K562 (cell line): Measurements from ENCODE around the gene GLB1L. TPM values are rescaled to one million over a fixed set of nuclear protein-coding genes. Genes with fewer than 3 reads are reported as not detected.
"Not testable (repeated sequence)": the region's sequence is repeated elsewhere in the genome, so short reads cannot be mapped to it uniquely, and the experiment has no call there.

Experiments
- ATAC-seq: fragments of 200-7000 bp; cut with Tn5 transposase; 3 replicates; pipeline ENCODE4 v1.9.1; 2020; ENCODE audit warnings: moderate library complexity
- BruUV-seq: library from RNA; stranded (reverse); fragments of 400-500 nt; replicated peaks from 2 replicates; lab custom pipeline; 2021; lab: Mats Ljungman, UMichigan
- CTCF ChIA-PET: fragments of 300-600 bp; formaldehyde crosslinking; extraction: SDS; loops from one replicate; lab custom pipeline; 2021; ENCODE audit warnings: low intra/inter-chr PET ratio; lab: Yijun Ruan, JAX
- POLR2A ChIA-PET: fragments of 300-600, 350-650 bp; sonication (Branson Sonifier 250); formaldehyde crosslinking; extraction: SDS; loops from one replicate; lab custom pipeline; 2021; ENCODE audit warnings: antibody characterized with exemption, inconsistent platforms; lab: Yijun Ruan, JAX
- DNase-seq, 4 experiments: peaks; one replicate each; pipeline versions ENCODE4 v3.0.0 to v3.0.0-alpha.2; 2011 to 2018; ENCODE audit warnings: low spot score in 3 of 4, mixed read lengths in 3 of 4; ENCODE audit errors: extremely low read depth in 1 of 4
- FAIRE-seq: peaks from 2 replicates; lab custom pipeline; 2011; peaks lifted over from hg19 to GRCh38; lab: Jason Lieb, UNC
- H2AFZ ChIP-seq: 2 replicates; pipeline ENCODE4 v1.6.0; 2011; ENCODE audit warnings: low read depth, low read length, control low read depth, inconsistent platforms
- H3K27ac ChIP-seq: fragments of 200-600 bp; 3 replicates; pipeline ENCODE4 v1.8.0; 2011; ENCODE audit warnings: low read depth, mild to moderate bottlenecking, control low read depth, inconsistent platforms, low read length, moderate library complexity, mixed read lengths; ENCODE audit errors: extremely low read depth
- H3K27me3 ChIP-seq, 2 experiments: fragments of 300-600 bp in 1 of 2; 2 replicates in 1 of 2; 3 replicates in 1 of 2; pipeline versions ENCODE4 v1.6.0 to v1.8.0; 2011; ENCODE audit warnings: inconsistent platforms in 2 of 2, low read length in 2 of 2, mild to moderate bottlenecking in 1 of 2, mixed read lengths in 1 of 2, moderate library complexity in 1 of 2; ENCODE audit not compliant: control insufficient read depth in 2 of 2, insufficient read depth in 2 of 2
- H3K36me3 ChIP-seq: fragments of 300-600 bp; 3 replicates; pipeline ENCODE4 v1.8.0; 2011; ENCODE audit warnings: mild to moderate bottlenecking, low read length, inconsistent platforms; ENCODE audit not compliant: control insufficient read depth, insufficient read depth
- H3K4me1 ChIP-seq, 2 experiments: fragments of 200-600 bp in 1 of 2; replicated peaks in 1 of 2; 2 replicates in 1 of 2; 3 replicates in 1 of 2; pipeline versions ENCODE4 v1.5.1 to v1.8.0; 2011; ENCODE audit warnings: inconsistent platforms in 2 of 2, low read length in 2 of 2, mild to moderate bottlenecking in 1 of 2, mixed read lengths in 1 of 2, moderate library complexity in 1 of 2; ENCODE audit not compliant: control insufficient read depth in 2 of 2, insufficient read depth in 2 of 2
- H3K4me2 ChIP-seq: 2 replicates; pipeline ENCODE4 v1.6.1; 2011; ENCODE audit warnings: low read length, control low read depth, inconsistent platforms, mixed read lengths; ENCODE audit not compliant: insufficient read depth
- H3K4me3 ChIP-seq: fragments of 200-600 bp; sonication (generic), shearing (Covaris generic); 2 replicates; pipeline ENCODE4 v1.5.1; 2016; ENCODE audit warnings: control low read depth, inconsistent platforms
- H3K79me2 ChIP-seq: fragments of 200-600 bp; 3 replicates; pipeline ENCODE4 v1.8.0; 2011; ENCODE audit warnings: low read length, inconsistent platforms; ENCODE audit not compliant: control insufficient read depth, insufficient read depth
- H3K9ac ChIP-seq, 2 experiments: 2 replicates each; pipeline versions ENCODE4 v1.6.0 to v1.6.1; 2011; ENCODE audit warnings: low read depth in 2 of 2, low read length in 2 of 2, control low read depth in 1 of 2, inconsistent platforms in 1 of 2, mild to moderate bottlenecking in 1 of 2, mixed read lengths in 1 of 2; ENCODE audit not compliant: insufficient read depth in 1 of 2
- H3K9me1 ChIP-seq: one replicate; pipeline ENCODE4 v1.6.0; 2011; ENCODE audit warnings: inconsistent platforms, mild to moderate bottlenecking, low read length, moderate library complexity; ENCODE audit not compliant: control insufficient read depth, insufficient read depth
- H3K9me3 ChIP-seq: replicated peaks from 2 replicates; pipeline ENCODE4 v1.5.1; 2011; ENCODE audit warnings: low read depth, low read length, inconsistent platforms; ENCODE audit not compliant: control insufficient read depth, insufficient read depth
- H4K20me1 ChIP-seq: replicated peaks from 2 replicates; pipeline ENCODE4 v1.6.1; 2011; ENCODE audit warnings: low read length, inconsistent platforms, mixed read lengths; ENCODE audit not compliant: control insufficient read depth, insufficient read depth
- BCOR ChIP-seq: fragments of 450-650 bp; IDR thresholded peaks from 2 replicates; pipeline ENCODE4 v1.6.1; 2016
- CC2D1A ChIP-seq: fragments of 450-650 bp; IDR thresholded peaks from 2 replicates; pipeline ENCODE4 v1.6.1; 2017; ENCODE audit warnings: mild to moderate bottlenecking
- CTCF ChIP-seq, 3 experiments: IDR thresholded peaks in 2 of 3; conservative IDR thresholded peaks in 1 of 3; 2 replicates each; pipeline ENCODE4 v1.5.1; 2011 to 2012; ENCODE audit warnings: low read length in 3 of 3, mild to moderate bottlenecking in 3 of 3, control low read depth in 2 of 3, improper control_type of control experiment in 1 of 3, inconsistent platforms in 1 of 3, low read depth in 1 of 3, mixed read lengths in 1 of 3, moderate library complexity in 1 of 3; ENCODE audit not compliant: insufficient read depth in 2 of 3
- PURB ChIP-seq: sonication (generic); formaldehyde crosslinking; IDR thresholded peaks from 2 replicates; pipeline ENCODE4 v1.9.0; 2021; ENCODE audit warnings: low read depth, mild to moderate bottlenecking, missing genetic modification reagents
- ZNF551 ChIP-seq: fragments of 250-450 bp; sonication (Bioruptor Pico); IDR thresholded peaks from 2 replicates; pipeline ENCODE4 v1.5.0; 2021; ENCODE audit warnings: mild to moderate bottlenecking, moderate library complexity
- WGBS: fragments of 100-300 bp; shearing (Covaris generic); methylation state at CpG from one replicate; pipeline ENCODE4 v1.1.6; 2016; ENCODE audit warnings: low coverage, mixed read lengths; ENCODE audit not compliant: insufficient coverage; ENCODE audit errors: missing lambda C conversion rate; 5-methylcytosine and 5-hydroxymethylcytosine counted together
- in situ Hi-C: fragments of 300-500 bp; cut with MboI; formaldehyde crosslinking; loops from 4 replicates; pipeline ENCODE4 v1.15.0; 2018; ENCODE audit warnings: inconsistent platforms, mixed read lengths
- intact Hi-C: fragments of 100-400 bp; cut with micrococcal nuclease; formaldehyde crosslinking; loops from 2 replicates; pipeline ENCODE4 v1.14.2; 2022
- polyA plus RNA-seq, 8 experiments: library from polyadenylated mRNA; depleted of rRNA in 4 of 8; stranded (reverse) in 5 of 8; unstranded in 3 of 8; fragments of >200 nt; fragmentation: Nextera tagmentation in 2 of 8; fragmentation: Illumina TruSeq in 1 of 8; extraction: Ambion mirVana in 2 of 8; extraction: Trizol in 1 of 8; gene quantifications; 2 replicates each; pipeline versions ENCODE4 v1.2.1 to v1.2.3, GENCODE V29; 2011 to 2014; ENCODE audit warnings: inconsistent platforms in 1 of 8, missing spikeins in 1 of 8
- total RNA-seq, 7 experiments: library from RNA; depleted of rRNA in 6 of 7; stranded (reverse); fragments of >200 nt in 6 of 7; fragmentation: Illumina TruSeq in 2 of 7; extraction: Trizol in 2 of 7; gene quantifications; 2 replicates each; pipeline versions ENCODE4 v1.2.1 to v1.2.3, GENCODE V29; 2011 to 2021; ENCODE audit warnings: low replicate concordance in 1 of 7
- TF ChIP-seq, protein P1 (sequence below), 2 experiments: fragments of 200-800 bp in 1 of 2; sonication (Bioruptor generic) in 1 of 2; sonication (generic) in 1 of 2; formaldehyde crosslinking in 1 of 2; IDR thresholded peaks in 1 of 2; conservative IDR thresholded peaks in 1 of 2; 2 replicates each; pipeline versions ENCODE4 v1.5.0 to v1.6.1; 2016 to 2020; ENCODE audit warnings: missing compliant biosample characterization in 1 of 2, missing genetic modification characterization in 1 of 2, missing genetic modification reagents in 1 of 2
- TF ChIP-seq, protein P2 (sequence below): fragments of 250-450 bp; sonication (Bioruptor Pico); IDR thresholded peaks from 2 replicates; pipeline ENCODE4 v1.8.0; 2021; ENCODE audit warnings: moderate library complexity, mild to moderate bottlenecking, inconsistent platforms

GLB1L gene
- total and polyA plus RNA-seq, 9 of the 15 experiments (the other 6 are each of a cell fraction or from before 2014, with no cell fraction given), result 0.42 to 2.9 (median 2.5) TPM

GRCh38 chr2:219287580-219288265 is 42.5 kb upstream of the GLB1L start (continued):
- TF ChIP-seq, protein P1, sequence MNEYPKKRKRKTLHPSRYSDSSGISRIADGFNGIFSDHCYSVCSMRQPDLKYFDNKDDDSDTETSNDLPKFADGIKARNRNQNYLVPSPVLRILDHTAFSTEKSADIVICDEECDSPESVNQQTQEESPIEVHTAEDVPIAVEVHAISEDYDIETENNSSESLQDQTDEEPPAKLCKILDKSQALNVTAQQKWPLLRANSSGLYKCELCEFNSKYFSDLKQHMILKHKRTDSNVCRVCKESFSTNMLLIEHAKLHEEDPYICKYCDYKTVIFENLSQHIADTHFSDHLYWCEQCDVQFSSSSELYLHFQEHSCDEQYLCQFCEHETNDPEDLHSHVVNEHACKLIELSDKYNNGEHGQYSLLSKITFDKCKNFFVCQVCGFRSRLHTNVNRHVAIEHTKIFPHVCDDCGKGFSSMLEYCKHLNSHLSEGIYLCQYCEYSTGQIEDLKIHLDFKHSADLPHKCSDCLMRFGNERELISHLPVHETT (CRISPR knock-in tag; conservative IDR thresholded peaks at IDR 0.05 in 1 of 2, IDR thresholded peaks at IDR 0.05 in 1 of 2), result 0 out of 4 replicates have a peak, but pooled peaks of 1 of the 2 experiments have one; percentile 33
- TF ChIP-seq PURB (CRISPR knock-in tag) (no peak), BCOR (no peak), CC2D1A (no peak), ZNF551 (CRISPR knock-in tag) (no peak)
- TF ChIP-seq, protein P2, sequence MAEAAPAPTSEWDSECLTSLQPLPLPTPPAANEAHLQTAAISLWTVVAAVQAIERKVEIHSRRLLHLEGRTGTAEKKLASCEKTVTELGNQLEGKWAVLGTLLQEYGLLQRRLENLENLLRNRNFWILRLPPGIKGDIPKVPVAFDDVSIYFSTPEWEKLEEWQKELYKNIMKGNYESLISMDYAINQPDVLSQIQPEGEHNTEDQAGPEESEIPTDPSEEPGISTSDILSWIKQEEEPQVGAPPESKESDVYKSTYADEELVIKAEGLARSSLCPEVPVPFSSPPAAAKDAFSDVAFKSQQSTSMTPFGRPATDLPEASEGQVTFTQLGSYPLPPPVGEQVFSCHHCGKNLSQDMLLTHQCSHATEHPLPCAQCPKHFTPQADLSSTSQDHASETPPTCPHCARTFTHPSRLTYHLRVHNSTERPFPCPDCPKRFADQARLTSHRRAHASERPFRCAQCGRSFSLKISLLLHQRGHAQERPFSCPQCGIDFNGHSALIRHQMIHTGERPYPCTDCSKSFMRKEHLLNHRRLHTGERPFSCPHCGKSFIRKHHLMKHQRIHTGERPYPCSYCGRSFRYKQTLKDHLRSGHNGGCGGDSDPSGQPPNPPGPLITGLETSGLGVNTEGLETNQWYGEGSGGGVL, result no peak

GRCh38 chr2:219287116-219287440 is 41.8 kb upstream of the GLB1L start:
- H3K4me3 ChIP-seq, H3K9me1 ChIP-seq, DNase-seq, H4K20me1 ChIP-seq, H3K9ac ChIP-seq, CTCF ChIA-PET, H3K36me3 ChIP-seq, intact Hi-C loops, FAIRE-seq, H3K9me3 ChIP-seq, in situ Hi-C loops, BruUV-seq, H3K4me2 ChIP-seq, POLR2A ChIA-PET, H3K79me2 ChIP-seq, H3K27me3 ChIP-seq: not testable (repeated sequence)
- peak in 1 of 3 experiments; percentile 21; a peak in 1 of 6 replicates for TF ChIP-seq CTCF (IDR thresholded peaks at IDR 0.05 in 2 of 3, conservative IDR thresholded peaks at IDR 0.05 in 1 of 3; ENCODE audit: insufficient read depth in 2 of 3, low read depth in 1 of 3, low read length in 3 of 3)
- H3K27ac ChIP-seq, result peak overlapping the region; percentile 19; the same call in 1 of the 3 replicates
- peak; percentile 18 for ATAC-seq
- peak overlapping the region; percentile 91; the same call in 1 of the 2 replicates for H2AFZ ChIP-seq
- WGBS, result 80% methylated on average over 1 of the region's 6 CpGs
- peaks cover 34 to 67% of the 10 kb centered on the region in 2 experiments for H3K4me1 ChIP-seq
